Caco-2 (cell line): ENCODE results near the gene USP22. TPM values are rescaled to one million over a fixed set of nuclear protein-coding genes. Genes with fewer than 3 reads are reported as not detected.

Source experiments
- BruUV-seq: library from RNA; stranded (reverse); fragments of 400-500 nt; replicated peaks from 2 replicates; lab custom pipeline; 2021; lab: Mats Ljungman, UMichigan
- CTCF ChIA-PET: fragments of 300-600 bp; sonication (Branson Sonifier 250); formaldehyde crosslinking; loops from one replicate; lab custom pipeline; 2022; ENCODE audit warnings: antibody characterized with exemption; lab: Charles Lee
- POLR2A ChIA-PET: fragments of 300-600 bp; sonication (Branson Sonifier 250); formaldehyde crosslinking; loops from one replicate; lab custom pipeline; 2022; ENCODE audit warnings: antibody characterized with exemption; lab: Charles Lee
- DNase-seq, 2 experiments: peaks; one replicate each; pipeline versions ENCODE4 v3.0.0 to v3.0.0-alpha.2; 2020 to 2022
- H3K27me3 ChIP-seq: replicated peaks from 2 replicates; pipeline ENCODE4 v1.6.0; 2011; ENCODE audit warnings: low read length; ENCODE audit not compliant: control insufficient read depth, insufficient read depth
- H3K36me3 ChIP-seq: 2 replicates; pipeline ENCODE4 v1.5.1; 2011; ENCODE audit warnings: low read length; ENCODE audit not compliant: control insufficient read depth, insufficient read depth
- H3K4me1 ChIP-seq: fragments of 250-450 bp; sonication (Bioruptor Pico); 2 replicates; pipeline ENCODE4 v1.5.1; 2020; ENCODE audit warnings: mild to moderate bottlenecking
- H3K4me3 ChIP-seq: 2 replicates; pipeline ENCODE4 v1.5.1; 2011; ENCODE audit warnings: low read depth, mild to moderate bottlenecking, control low read depth, low read length
- H3K9me3 ChIP-seq: fragments of 250-450 bp; sonication (Bioruptor Pico); 2 replicates; pipeline ENCODE4 v1.5.1; 2020; ENCODE audit warnings: mild to moderate bottlenecking, moderate library complexity
- H3K27ac Mint-ChIP-seq: one replicate; pipeline ENCODE4 v1.8.0; 2022; ENCODE audit warnings: mixed read lengths; ENCODE audit not compliant: unreplicated experiment
- H3K27me3 Mint-ChIP-seq: one replicate; pipeline ENCODE4 v1.8.0; 2022; ENCODE audit warnings: mixed read lengths; ENCODE audit not compliant: insufficient read depth, unreplicated experiment
- H3K36me3 Mint-ChIP-seq: one replicate; pipeline ENCODE4 v1.8.0; 2022; ENCODE audit warnings: mild to moderate bottlenecking, mixed read lengths; ENCODE audit not compliant: insufficient read depth, unreplicated experiment
- H3K4me1 Mint-ChIP-seq: one replicate; pipeline ENCODE4 v1.8.0; 2022; ENCODE audit warnings: low read depth, mixed read lengths; ENCODE audit not compliant: unreplicated experiment
- H3K4me3 Mint-ChIP-seq: one replicate; pipeline ENCODE4 v1.8.0; 2022; ENCODE audit warnings: mild to moderate bottlenecking, moderate library complexity, mixed read lengths; ENCODE audit not compliant: unreplicated experiment
- H3K9me3 Mint-ChIP-seq: one replicate; pipeline ENCODE4 v1.8.0; 2022; ENCODE audit warnings: mixed read lengths; ENCODE audit not compliant: unreplicated experiment
- intact Hi-C: fragments of 100-400 bp; cut with micrococcal nuclease; formaldehyde crosslinking; loops from one replicate; pipeline ENCODE4 v1.10.0; 2022; ENCODE audit not compliant: unreplicated experiment
- total RNA-seq: library from RNA; stranded (reverse); gene quantifications from 2 replicates; pipeline ENCODE4 v1.2.3, GENCODE V29; 2022
- TF ChIP-seq, protein P1 (sequence below), 2 experiments: fragments of 200-600 bp in 1 of 2; IDR thresholded peaks; 1 replicate in 1 of 2; 2 replicates in 1 of 2; pipeline versions ENCODE4 v1.5.1 to v1.8.0; 2011 to 2022; ENCODE audit warnings: antibody characterized with exemption in 1 of 2, control low read depth in 1 of 2, inconsistent platforms in 1 of 2, low read depth in 1 of 2, low read length in 1 of 2, mild to moderate bottlenecking in 1 of 2, moderate library complexity in 1 of 2; ENCODE audit not compliant: insufficient read depth in 1 of 2, severe bottlenecking in 1 of 2, unreplicated experiment in 1 of 2

Gene USP22
- total RNA-seq, 1 experiment from 2014 or later, result 267 TPM

- peaks cover 17% of the 10 kb centered on the region for H3K36me3 ChIP-seq
- intact Hi-C loops, result no loop called here
- no peak overlapping the region for H3K4me3 Mint-ChIP-seq
- H3K9me3 Mint-ChIP-seq, result no peaks in the 10 kb centered on the region
- no peak overlapping the region for H3K4me3 ChIP-seq
- no peak for DNase-seq
- POLR2A ChIA-PET, result no interaction called here
- no TSS peak for BruUV-seq
- CTCF ChIA-PET, result no interaction called here
- H3K4me1 Mint-ChIP-seq, result peaks cover 7% of the 10 kb centered on the region
- no peaks in the 10 kb centered on the region for H3K27me3 Mint-ChIP-seq
- H3K36me3 Mint-ChIP-seq, result peaks cover 98% of the 10 kb centered on the region
- H3K4me1 ChIP-seq, result no peaks in the 10 kb centered on the region
- H3K27me3 ChIP-seq, result no peaks in the 10 kb centered on the region
- H3K27ac Mint-ChIP-seq, result no peak overlapping the region
- TF ChIP-seq, protein P1, sequence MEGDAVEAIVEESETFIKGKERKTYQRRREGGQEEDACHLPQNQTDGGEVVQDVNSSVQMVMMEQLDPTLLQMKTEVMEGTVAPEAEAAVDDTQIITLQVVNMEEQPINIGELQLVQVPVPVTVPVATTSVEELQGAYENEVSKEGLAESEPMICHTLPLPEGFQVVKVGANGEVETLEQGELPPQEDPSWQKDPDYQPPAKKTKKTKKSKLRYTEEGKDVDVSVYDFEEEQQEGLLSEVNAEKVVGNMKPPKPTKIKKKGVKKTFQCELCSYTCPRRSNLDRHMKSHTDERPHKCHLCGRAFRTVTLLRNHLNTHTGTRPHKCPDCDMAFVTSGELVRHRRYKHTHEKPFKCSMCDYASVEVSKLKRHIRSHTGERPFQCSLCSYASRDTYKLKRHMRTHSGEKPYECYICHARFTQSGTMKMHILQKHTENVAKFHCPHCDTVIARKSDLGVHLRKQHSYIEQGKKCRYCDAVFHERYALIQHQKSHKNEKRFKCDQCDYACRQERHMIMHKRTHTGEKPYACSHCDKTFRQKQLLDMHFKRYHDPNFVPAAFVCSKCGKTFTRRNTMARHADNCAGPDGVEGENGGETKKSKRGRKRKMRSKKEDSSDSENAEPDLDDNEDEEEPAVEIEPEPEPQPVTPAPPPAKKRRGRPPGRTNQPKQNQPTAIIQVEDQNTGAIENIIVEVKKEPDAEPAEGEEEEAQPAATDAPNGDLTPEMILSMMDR (IDR thresholded peaks at IDR 0.05; ENCODE audit: insufficient read depth in 1 of 2, low read depth in 1 of 2, low read length in 1 of 2, severe bottlenecking in 1 of 2, unreplicated experiment in 1 of 2), result no peak
- H3K9me3 ChIP-seq, result no peaks in the 10 kb centered on the region
Observed at GRCh38 chr17:21018894-21019293, 23.9 kb downstream of the USP22 start.

GRCh38 chr17:21017861-21018260 is 24.9 kb downstream of the USP22 start:
- Histone ChIP-seq H3K4me3 (no peak overlapping the region), H3K36me3 (peaks cover 17% of the 10 kb centered on the region), H3K27me3 (no peaks in the 10 kb centered on the region), H3K9me3 (no peaks in the 10 kb centered on the region), H3K4me1 (no peaks in the 10 kb centered on the region)
- Mint-ChIP-seq H3K9me3 (no peaks in the 10 kb centered on the region), H3K4me3 (no peak overlapping the region), H3K4me1 (peaks cover 3% of the 10 kb centered on the region), H3K27ac (no peak overlapping the region), H3K27me3 (no peaks in the 10 kb centered on the region), H3K36me3 (peaks cover 98% of the 10 kb centered on the region)
- no peak for DNase-seq
- CTCF ChIA-PET, result interaction anchor here (0.8 kb wide), 1 partner anchor 82 kb away, joined by 3 read pairs; no protein-coding TSS in a partner anchor
- BruUV-seq, result no TSS peak
- POLR2A ChIA-PET, result no interaction called here
- intact Hi-C loops, result no loop called here
- TF ChIP-seq, protein P1 (IDR thresholded peaks at IDR 0.05; ENCODE audit: insufficient read depth in 1 of 2, low read depth in 1 of 2, low read length in 1 of 2, severe bottlenecking in 1 of 2, unreplicated experiment in 1 of 2), result no peak

- ChIA-PET CTCF (interaction anchor here (0.8 kb wide), 1 partner anchor 82 kb away, joined by 3 read pairs; no protein-coding TSS in a partner anchor), POLR2A (no interaction called here)
- Histone ChIP-seq H3K4me1 (no peaks in the 10 kb centered on the region), H3K36me3 (peaks cover 17% of the 10 kb centered on the region), H3K27me3 (no peaks in the 10 kb centered on the region), H3K4me3 (no peak overlapping the region), H3K9me3 (no peaks in the 10 kb centered on the region)
- Mint-ChIP-seq H3K27me3 (no peaks in the 10 kb centered on the region), H3K4me1 (no peaks in the 10 kb centered on the region), H3K9me3 (no peaks in the 10 kb centered on the region), H3K27ac (no peak overlapping the region), H3K4me3 (no peak overlapping the region), H3K36me3 (peaks cover 98% of the 10 kb centered on the region)
- TF ChIP-seq, protein P1 (IDR thresholded peaks at IDR 0.05; ENCODE audit: insufficient read depth in 1 of 2, low read depth in 1 of 2, low read length in 1 of 2, severe bottlenecking in 1 of 2, unreplicated experiment in 1 of 2), result no peak
- BruUV-seq, result no TSS peak
- intact Hi-C loops, result no loop called here
- DNase-seq, result no peak
Observed at GRCh38 chr17:21017256-21017655, 25.6 kb downstream of the USP22 start.
